Motor neuron (in vitro differentiated cells): ENCODE data around the gene CCL3. TPM values are rescaled to one million over a fixed set of nuclear protein-coding genes. Genes with fewer than 3 reads are reported as not detected.

ENCODE experiments used
- ATAC-seq, 8 experiments: fragments of 200-7000 bp; cut with Tn5 transposase; replicated peaks in 6 of 8; 2 replicates each; pipeline ENCODE4 v1.8.0; 2021; ENCODE audit warnings: mild to moderate bottlenecking in 8 of 8, moderate library complexity in 8 of 8
- H3K27ac ChIP-seq, 2 donors: fragments of 250-450 bp; sonication (Bioruptor Pico); 2 replicates each; pipeline ENCODE4 v1.9.0; 2021; ENCODE audit warnings: antibody characterized with exemption in 2 of 2, mild to moderate bottlenecking in 2 of 2, moderate library complexity in 1 of 2
- H3K4me1 ChIP-seq, 2 donors: fragments of 250-450 bp; sonication (Bioruptor Pico); replicated peaks in 1 of 2; 2 replicates each; pipeline ENCODE4 v1.6.1; 2021; ENCODE audit warnings: antibody characterized with exemption in 2 of 2, mild to moderate bottlenecking in 2 of 2, moderate library complexity in 1 of 2
- H3K4me3 ChIP-seq, 5 donors: fragments of 250-450 bp; sonication (Bioruptor Pico); 2 replicates each; pipeline ENCODE4 v1.9.0; 2021; ENCODE audit warnings: antibody characterized with exemption in 5 of 5, mild to moderate bottlenecking in 5 of 5, moderate library complexity in 4 of 5
- WGBS, 10 experiments: fragments of 450-650 bp; shearing (Covaris generic); methylation state at CpG; one replicate each; pipeline ENCODE4 v1.0.0; 2022; 5-methylcytosine and 5-hydroxymethylcytosine counted together
- in situ Hi-C, 9 experiments: fragments of 400-800 bp; cut with MboI; loops; one replicate each; pipeline ENCODE4 v1.15.0; 2021; ENCODE audit warnings: low sequenced_read_pairs in 9 of 9, low pct_unique_long_range_greater_than_20kb in 2 of 9; ENCODE audit not compliant: unreplicated experiment in 9 of 9
- total RNA-seq, 8 experiments: library from RNA; unstranded; fragments of 300-600 nt; gene quantifications; 2 replicates each; pipeline versions ENCODE4 v1.2.3 to v1.2.4, GENCODE V29; 2022

The CCL3 gene
- total RNA-seq, 8 experiments from 2014 or later = 0.13 to 0.24 TPM; not detected in 6

GRCh38 chr17:36071751-36072150 lies 18.2 kb downstream of the CCL3 start:
- in situ Hi-C loops = no loop called here
- no peaks in the 10 kb centered on the region for H3K4me1 ChIP-seq
- no peak overlapping the region for H3K4me3 ChIP-seq
- H3K27ac ChIP-seq = no peak overlapping the region
- ATAC-seq = no peak
- WGBS, 10 experiments = 0 to 88% (median 68%) methylated on average over 1 to 2 of the region's 2 CpGs; no CpG with 5 or more reads in 1 of the 10 experiments

- 0 to 67% (median 13%) methylated on average over 1 to 2 of the region's 3 CpGs; no CpG with 5 or more reads in 4 of the 10 experiments for WGBS, 10 experiments
- in situ Hi-C loops = no loop called here
- ATAC-seq = no peak
- no peaks in the 10 kb centered on the region for H3K4me1 ChIP-seq
- no peak overlapping the region for H3K4me3 ChIP-seq
- H3K27ac ChIP-seq = no peak overlapping the region
Observed at GRCh38 chr17:36070427-36070826, 19.5 kb downstream of the CCL3 start.

GRCh38 chr17:36069136-36069535 lies 20.8 kb downstream of the CCL3 start:
- in situ Hi-C loops = no loop called here
- H3K27ac ChIP-seq = no peak overlapping the region
- H3K4me3 ChIP-seq = no peak overlapping the region
- no peaks in the 10 kb centered on the region for H3K4me1 ChIP-seq
- ATAC-seq = no peak

- Histone ChIP-seq H3K27ac (no peak overlapping the region), H3K4me1 (no peaks in the 10 kb centered on the region), H3K4me3 (no peak overlapping the region)
- 15 to 86% (median 67%) methylated on average over 1 to 3 of the region's 3 CpGs; no CpG with 5 or more reads in 3 of the 10 experiments for WGBS, 10 experiments
- no peak for ATAC-seq
- in situ Hi-C loops = no loop called here
Observed at GRCh38 chr17:36068524-36068923, 21.4 kb downstream of the CCL3 start.

DNA sequence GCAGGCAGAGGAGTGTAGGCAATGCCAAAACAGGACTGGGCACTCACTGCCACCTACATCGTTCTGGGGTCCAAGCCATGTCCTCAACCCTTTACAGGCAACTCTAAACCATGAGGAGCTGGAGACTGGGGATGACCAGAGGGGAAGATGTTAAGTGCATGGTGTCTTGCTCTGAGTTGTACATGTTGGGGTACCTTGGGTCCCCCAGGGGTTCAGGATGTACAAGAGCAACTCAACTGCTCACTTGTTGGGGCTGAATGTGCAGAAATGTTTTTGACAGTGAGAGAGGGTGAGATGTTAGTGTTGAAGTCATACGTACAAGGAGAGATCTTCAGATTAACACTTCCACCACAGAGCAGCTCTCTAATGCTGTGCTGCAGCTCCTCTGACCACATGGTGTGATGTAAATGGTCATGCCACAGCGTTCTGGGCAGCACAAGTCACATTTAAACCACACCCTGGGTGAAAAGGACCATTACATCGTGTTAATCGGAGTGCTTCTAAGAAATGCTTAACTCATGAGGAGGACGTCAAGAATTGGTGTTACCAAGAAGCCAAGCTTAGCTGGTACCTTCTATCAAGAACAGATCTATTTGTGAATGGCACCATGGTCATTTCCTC lies 23.5 kb downstream of the CCL3 start:
- ATAC-seq = peak in 1 of 8 experiments; percentile 38
- WGBS, 10 experiments = 10 to 96% (median 60%) methylated on average over 1 to 4 of the region's 6 CpGs; no CpG with 5 or more reads in 2 of the 10 experiments
- Histone ChIP-seq H3K4me1 (no peaks in the 10 kb centered on the region), H3K4me3 (no peak overlapping the region), H3K27ac (no peak overlapping the region)
- in situ Hi-C loops = no loop called here

GRCh38 chr17:36063786-36064541 lies 26.0 kb downstream of the CCL3 start, which contains the start of gene CCL18:
CCL18 (plus strand) TSS chr17:36064272; CDS start chr17:36064343, 71 bp downstream.
- WGBS, 10 experiments = 0 to 100% (median 51%) methylated on average over 1 to 4 of the region's 5 CpGs
- no peak within 1 kb of the TSS for H3K27ac ChIP-seq
- in situ Hi-C loops = no loop called here
- H3K4me1 ChIP-seq = no peaks in the 10 kb centered on the region
- no peak within 1 kb of the TSS for H3K4me3 ChIP-seq
- peak in 1 of 8 experiments; percentile 22 for ATAC-seq

- H3K4me3 ChIP-seq = no peak overlapping the region
- H3K4me1 ChIP-seq = no peaks in the 10 kb centered on the region
- H3K27ac ChIP-seq = no peak overlapping the region
- no peak for ATAC-seq
- in situ Hi-C loops = no loop called here
- WGBS, 10 experiments = 5 to 100% (median 61%) methylated on average over 1 to 2 of the region's 2 CpGs; no CpG with 5 or more reads in 1 of the 10 experiments
Observed at GRCh38 chr17:36060816-36061215, 29.1 kb downstream of the CCL3 start.

DNA sequence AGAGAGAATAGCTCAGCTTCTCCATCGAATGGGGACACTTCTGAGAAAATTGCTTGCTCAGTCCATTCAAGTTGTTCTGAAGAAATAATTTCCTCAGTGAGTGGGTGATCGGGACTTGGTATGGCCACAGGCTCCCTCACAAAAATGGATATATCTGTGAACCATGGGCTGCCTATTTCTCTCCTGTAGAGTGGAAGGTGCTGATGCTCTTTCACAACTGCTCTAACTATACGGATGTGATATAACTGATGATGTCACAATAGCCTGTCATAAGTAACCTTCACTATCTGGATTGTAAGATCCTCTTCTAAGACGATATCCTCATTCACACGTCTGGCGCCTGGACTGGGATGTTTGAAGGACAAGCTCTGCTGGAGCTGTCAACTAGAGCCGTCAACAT lies 30.5 kb downstream of the CCL3 start:
- in situ Hi-C loops = no loop called here
- no peak for ATAC-seq
- H3K27ac ChIP-seq = no peak overlapping the region
- H3K4me3 ChIP-seq = no peak overlapping the region
- H3K4me1 ChIP-seq = no peaks in the 10 kb centered on the region
- WGBS, 10 experiments = 0 to 94% (median 72%) methylated on average over 1 to 6 of the region's 7 CpGs; no CpG with 5 or more reads in 2 of the 10 experiments

- H3K4me1 ChIP-seq = no peaks in the 10 kb centered on the region
- in situ Hi-C loops = no loop called here
- no peak for ATAC-seq
- H3K4me3 ChIP-seq = no peak overlapping the region
- H3K27ac ChIP-seq = no peak overlapping the region
Observed at GRCh38 chr17:36057911-36058310, 32.0 kb downstream of the CCL3 start.

DNA sequence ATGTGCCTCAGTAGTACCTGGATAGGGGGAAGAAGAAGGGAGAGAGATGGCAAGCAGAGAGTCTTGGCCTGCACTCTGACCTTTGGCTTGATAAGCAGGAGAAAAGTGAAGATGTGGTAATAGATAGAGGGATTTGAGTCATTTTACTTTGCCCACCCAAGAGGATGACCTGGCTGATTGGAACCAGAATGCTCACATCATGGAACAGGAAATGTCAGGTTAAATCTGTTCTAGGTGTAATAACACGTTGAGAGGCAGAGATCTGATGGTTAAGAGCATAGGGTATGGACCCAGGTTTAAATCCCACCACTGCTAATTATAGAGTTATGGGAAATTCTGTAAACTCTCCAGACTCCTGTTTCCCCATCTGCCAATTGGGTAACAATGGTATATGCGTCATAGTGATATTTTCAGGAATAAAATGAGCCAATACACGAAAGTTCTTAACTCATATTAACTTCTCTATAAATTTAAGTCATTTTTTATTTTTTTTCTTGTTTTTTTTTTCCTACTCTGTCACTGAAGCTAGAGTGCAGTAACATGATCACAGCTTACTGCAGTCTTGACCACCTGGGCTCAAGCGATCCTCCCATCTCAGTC lies 33.9 kb downstream of the CCL3 start:
- no peaks in the 10 kb centered on the region for H3K4me1 ChIP-seq
- 28 to 83% (median 59%) methylated on average over 1 to 4 of the region's 4 CpGs for WGBS, 10 experiments
- in situ Hi-C loops = no loop called here
- H3K4me3 ChIP-seq = no peak overlapping the region
- ATAC-seq = no peak
- no peak overlapping the region for H3K27ac ChIP-seq

DNA sequence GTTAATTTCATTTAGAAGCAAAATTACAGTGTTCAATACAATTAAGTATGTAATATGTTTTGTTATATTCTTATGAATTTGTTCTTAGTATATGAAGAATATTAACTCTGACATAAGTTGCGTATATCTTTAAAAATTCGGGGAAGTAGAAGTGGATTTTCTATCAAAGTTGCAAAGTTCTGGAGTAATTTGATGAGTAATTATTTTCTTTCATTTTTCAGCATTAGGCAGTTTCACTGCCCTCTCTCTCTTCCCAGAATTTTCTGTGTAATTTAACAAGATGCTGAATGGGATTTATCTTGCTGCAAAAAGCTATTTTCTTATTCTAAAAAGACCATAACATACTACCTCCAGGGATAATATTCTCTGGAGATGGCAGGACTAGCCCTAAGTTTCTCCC lies 34.8 kb downstream of the CCL3 start:
- WGBS, 10 experiments = 0 to 86% (median 60%) methylated on average over 2 of the region's 2 CpGs; no CpG with 5 or more reads in 2 of the 10 experiments

GRCh38 chr17:36049643-36050042 lies 40.3 kb downstream of the CCL3 start:
- in situ Hi-C loops = no loop called here
- ATAC-seq = no peak
- H3K27ac ChIP-seq = no peak overlapping the region
- H3K4me3 ChIP-seq = no peak overlapping the region
- 25 to 100% (median 93%) methylated on average over 1 to 2 of the region's 2 CpGs; no CpG with 5 or more reads in 6 of the 10 experiments for WGBS, 10 experiments
- no peaks in the 10 kb centered on the region for H3K4me1 ChIP-seq

More for the DNA sequence above, 34.8 kb downstream of the CCL3 start:
- ATAC-seq = no peak
- no peaks in the 10 kb centered on the region for H3K4me1 ChIP-seq
- H3K4me3 ChIP-seq = no peak overlapping the region
- in situ Hi-C loops = no loop called here
- H3K27ac ChIP-seq = no peak overlapping the region

DNA sequence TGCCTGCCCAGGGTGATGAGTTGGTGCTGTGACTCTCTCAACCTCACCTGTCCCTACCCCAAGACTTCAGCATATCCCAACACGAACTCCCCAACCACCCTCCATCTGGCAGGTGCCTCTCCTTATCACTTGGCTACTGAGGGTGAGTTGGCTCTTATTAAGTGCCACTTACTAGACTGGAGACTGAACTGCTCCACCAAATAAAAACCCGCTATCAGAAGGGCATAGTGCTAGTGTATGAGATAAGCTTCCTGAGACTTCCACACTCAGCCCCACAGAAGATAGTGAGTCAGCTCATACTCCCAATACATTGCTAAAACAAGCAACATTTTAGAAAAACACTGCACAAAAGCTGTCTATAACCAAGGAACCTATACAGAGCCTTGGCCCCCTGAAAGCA lies 41.9 kb downstream of the CCL3 start:
- in situ Hi-C loops = no loop called here
- Histone ChIP-seq H3K4me3 (no peak overlapping the region), H3K27ac (no peak overlapping the region), H3K4me1 (no peaks in the 10 kb centered on the region)
- 0 to 75% (median 39%) methylated on average over 1 to 2 of the region's 2 CpGs; no CpG with 5 or more reads in 4 of the 10 experiments for WGBS, 10 experiments
- ATAC-seq = no peak
